GM12872 (cell line): ENCODE data around the gene SFRP4.
A peak's percentile ranks its signal among the peaks of the same experiment; 100 is the strongest.

ENCODE experiments used
- CTCF ChIP-seq: IDR thresholded peaks from 3 replicates; pipeline ENCODE4 v1.5.1; 2011; ENCODE audit warnings: low read depth, mild to moderate bottlenecking, low read length, moderate library complexity; ENCODE audit not compliant: insufficient read depth

The SFRP4 gene

GRCh38 chr7:37916673-37917660, at the start of gene SFRP4:
SFRP4 (minus strand) TSS chr7:37916817; CDS start chr7:37916537, 280 bp downstream.
- peak; percentile 78 for TF ChIP-seq CTCF

GRCh38 chr7:37964196-37964595, 47.6 kb upstream of the SFRP4 start:
- TF ChIP-seq CTCF = no peak

GRCh38 chr7:37961251-37961650, 44.6 kb upstream of the SFRP4 start:
- TF ChIP-seq CTCF = no peak

GRCh38 chr7:37960483-37960882, 43.9 kb upstream of the SFRP4 start:
- no peak for TF ChIP-seq CTCF

- no peak for TF ChIP-seq CTCF
Observed at GRCh38 chr7:37957221-37957970, 40.8 kb upstream of the SFRP4 start.

- no peak for TF ChIP-seq CTCF
Observed at GRCh38 chr7:37956791-37957190, 40.2 kb upstream of the SFRP4 start.

- no peak for TF ChIP-seq CTCF
Observed at GRCh38 chr7:37952240-37952639, 35.6 kb upstream of the SFRP4 start.
